ENCODE data around the gene TMEM132E.

DNA sequence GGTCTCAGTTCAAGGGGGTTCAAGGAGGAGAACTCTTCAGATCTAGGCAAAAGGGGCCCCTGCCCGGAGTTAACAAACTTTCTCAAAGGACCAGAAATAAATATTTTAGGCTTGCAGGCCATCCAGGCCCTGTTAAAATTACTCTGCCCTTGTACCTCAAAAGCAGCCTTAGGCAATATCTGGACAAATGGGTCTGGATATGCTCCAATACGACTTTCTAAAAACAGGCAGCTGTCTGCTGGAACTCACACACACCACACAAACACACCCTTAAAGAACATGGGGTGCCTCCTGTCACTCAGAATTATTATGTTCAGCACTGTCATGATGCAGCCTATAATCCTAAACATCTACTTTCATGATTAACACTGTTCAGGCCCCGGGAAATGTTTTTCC, 75.5 kb downstream of the TMEM132E start:
- TF ChIP-seq, protein P1, sequence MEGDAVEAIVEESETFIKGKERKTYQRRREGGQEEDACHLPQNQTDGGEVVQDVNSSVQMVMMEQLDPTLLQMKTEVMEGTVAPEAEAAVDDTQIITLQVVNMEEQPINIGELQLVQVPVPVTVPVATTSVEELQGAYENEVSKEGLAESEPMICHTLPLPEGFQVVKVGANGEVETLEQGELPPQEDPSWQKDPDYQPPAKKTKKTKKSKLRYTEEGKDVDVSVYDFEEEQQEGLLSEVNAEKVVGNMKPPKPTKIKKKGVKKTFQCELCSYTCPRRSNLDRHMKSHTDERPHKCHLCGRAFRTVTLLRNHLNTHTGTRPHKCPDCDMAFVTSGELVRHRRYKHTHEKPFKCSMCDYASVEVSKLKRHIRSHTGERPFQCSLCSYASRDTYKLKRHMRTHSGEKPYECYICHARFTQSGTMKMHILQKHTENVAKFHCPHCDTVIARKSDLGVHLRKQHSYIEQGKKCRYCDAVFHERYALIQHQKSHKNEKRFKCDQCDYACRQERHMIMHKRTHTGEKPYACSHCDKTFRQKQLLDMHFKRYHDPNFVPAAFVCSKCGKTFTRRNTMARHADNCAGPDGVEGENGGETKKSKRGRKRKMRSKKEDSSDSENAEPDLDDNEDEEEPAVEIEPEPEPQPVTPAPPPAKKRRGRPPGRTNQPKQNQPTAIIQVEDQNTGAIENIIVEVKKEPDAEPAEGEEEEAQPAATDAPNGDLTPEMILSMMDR (conservative IDR thresholded peaks at IDR 0.05; ENCODE audit: low read depth, low read length), result no peak
- no peak for TF ChIP-seq EZH2 (IDR thresholded peaks at IDR 0.05; ENCODE audit: borderline replicate concordance, low read depth, low read length, poor library complexity, severe bottlenecking)
